Right lobe of liver (tissue), 6 donors: ENCODE data around the gene PLEKHG4B. TPM values are rescaled to one million over a fixed set of nuclear protein-coding genes. Genes with fewer than 3 reads are reported as not detected.

ENCODE experiments used
- ATAC-seq, 4 donors: fragments of 200-7000 bp; cut with Tn5 transposase; one replicate each; pipeline ENCODE4 v1.9.1; 2020; ENCODE audit warnings: mild to moderate bottlenecking in 4 of 4, moderate library complexity in 4 of 4
- DNase-seq, 3 donors: peaks; one replicate each; pipeline ENCODE4 v3.0.0-alpha.2; 2020
- H3K27ac ChIP-seq, 3 donors: fragments of 200-600 bp; one replicate each; pipeline ENCODE4 v1.8.0; 2022
- H3K27me3 ChIP-seq, 2 donors: fragments of 200-600 bp; one replicate each; pipeline ENCODE4 v1.8.0; 2022
- H3K36me3 ChIP-seq, 4 donors: fragments of 200-600 bp; sonication (generic) in 1 of 4; one replicate each; pipeline versions ENCODE4 v1.5.1 to v1.8.0; 2017 to 2022; ENCODE audit warnings: control low read depth in 1 of 4
- H3K4me1 ChIP-seq, 4 donors: fragments of 200-600 bp; sonication (generic) in 1 of 4; one replicate each; pipeline versions ENCODE4 v1.5.1 to v1.8.0; 2017 to 2022; ENCODE audit warnings: control low read depth in 1 of 4
- H3K4me3 ChIP-seq, 3 donors: fragments of 200-600 bp; one replicate each; pipeline ENCODE4 v1.8.0; 2022
- H3K9me3 ChIP-seq, 4 donors: fragments of 200-600 bp; sonication (generic) in 1 of 4; one replicate each; pipeline versions ENCODE4 v1.5.1 to v1.8.0; 2017 to 2022; ENCODE audit warnings: control low read depth in 1 of 4
- CTCF ChIP-seq, 4 donors: fragments of 200-600 bp in 3 of 4; fragments of 450-650 bp in 1 of 4; IDR thresholded peaks; one replicate each; pipeline versions ENCODE4 v1.5.1 to v1.8.0; 2016 to 2022; ENCODE audit warnings: antibody characterized with exemption in 4 of 4, mild to moderate bottlenecking in 2 of 4
- POLR2A ChIP-seq: fragments of 450-650 bp; IDR thresholded peaks from one replicate; pipeline ENCODE4 v1.6.1; 2017; ENCODE audit warnings: antibody characterized with exemption, mild to moderate bottlenecking
- WGBS: methylation state at CpG from one replicate; pipeline ENCODE4 v1.1.6; 2018; ENCODE audit warnings: low coverage, low lambda C conversion rate; ENCODE audit not compliant: insufficient coverage; ENCODE audit errors: missing lambda C conversion rate; 5-methylcytosine and 5-hydroxymethylcytosine counted together
- intact Hi-C, 2 donors: fragments of 100-400 bp; cut with DNase I; formaldehyde crosslinking; loops; one replicate each; pipeline versions ENCODE4 v1.11.2 to v1.14.1; 2022
- total RNA-seq, 6 experiments: library from RNA; depleted of rRNA in 2 of 6; stranded (reverse); fragments of >200 nt in 2 of 6; fragmentation: NEBNext Ultra II Directional in 3 of 6; extraction: Animal tissue kit (Norgen Biotek cat#: 25700) in 3 of 6; gene quantifications; one replicate each; pipeline versions ENCODE4 v1.1.0 to v1.2.4, GENCODE V29; 2016 to 2023
- donor health status: DM: no; HTN: yes; CAD: no.
- donor health status: DM: no; HTN: no; CAD: no.
- donor health status: DM: no; HTN: no; CAD: no.
- donor health status: DM: no; HTN: yes; CAD: no.
- donor health status: DM: no; HTN: yes; CAD: no.

Gene PLEKHG4B
- total RNA-seq, 6 experiments from 2014 or later = 0.13 to 0.18 TPM; not detected in 4

GRCh38 chr5:79263-79662 lies 12.7 kb upstream of the PLEKHG4B start:
- H3K27me3 ChIP-seq = no peaks in the 10 kb centered on the region
- DNase-seq (no peak), ATAC-seq (no peak)
- intact Hi-C loops = no loop called here
- no peaks in the 10 kb centered on the region for H3K36me3 ChIP-seq
- WGBS = 65% methylated on average over 6 of the region's 10 CpGs
- no peaks in the 10 kb centered on the region for H3K4me1 ChIP-seq
- H3K4me3 ChIP-seq = no peak overlapping the region
- no peaks in the 10 kb centered on the region for H3K9me3 ChIP-seq
- H3K27ac ChIP-seq = no peak overlapping the region
- no peak for TF ChIP-seq CTCF (IDR thresholded peaks at IDR 0.05)
- TF ChIP-seq POLR2A = no peak

GRCh38 chr5:79821-80220 lies 12.1 kb upstream of the PLEKHG4B start:
- Histone ChIP-seq H3K27ac (no peak overlapping the region), H3K4me3 (no peak overlapping the region), H3K36me3 (no peaks in the 10 kb centered on the region), H3K9me3 (no peaks in the 10 kb centered on the region), H3K27me3 (no peaks in the 10 kb centered on the region), H3K4me1 (no peaks in the 10 kb centered on the region)
- ATAC-seq (no peak), DNase-seq (no peak)
- intact Hi-C loops = no loop called here
- WGBS = 65% methylated on average over 5 of the region's 5 CpGs
- TF ChIP-seq CTCF (IDR thresholded peaks at IDR 0.05) = no peak
- no peak for TF ChIP-seq POLR2A

- intact Hi-C loops = no loop called here
- Histone ChIP-seq H3K27me3 (no peaks in the 10 kb centered on the region), H3K36me3 (no peaks in the 10 kb centered on the region), H3K4me1 (no peaks in the 10 kb centered on the region), H3K4me3 (no peak overlapping the region), H3K27ac (no peak overlapping the region), H3K9me3 (no peaks in the 10 kb centered on the region)
- DNase-seq = no peak
- 61% methylated on average over 10 of the region's 19 CpGs for WGBS
- no peak for ATAC-seq
- TF ChIP-seq POLR2A = no peak
- no peak for TF ChIP-seq CTCF (IDR thresholded peaks at IDR 0.05)
Observed at GRCh38 chr5:81391-82021, 10.5 kb upstream of the PLEKHG4B start.

- H3K4me1 ChIP-seq = no peaks in the 10 kb centered on the region
- H3K27ac ChIP-seq = no peak overlapping the region
- H3K4me3 ChIP-seq = no peak overlapping the region
- TF ChIP-seq POLR2A = no peak
- no peak for TF ChIP-seq CTCF (IDR thresholded peaks at IDR 0.05)
- no peaks in the 10 kb centered on the region for H3K27me3 ChIP-seq
- no peaks in the 10 kb centered on the region for H3K36me3 ChIP-seq
- no peaks in the 10 kb centered on the region for H3K9me3 ChIP-seq
- DNase-seq (no peak), ATAC-seq (no peak)
- intact Hi-C loops = no loop called here
- 6% methylated on average over 5 of the region's 9 CpGs for WGBS
Observed at GRCh38 chr5:82097-82496, 9.9 kb upstream of the PLEKHG4B start.

GRCh38 chr5:82570-82969 lies 9.4 kb upstream of the PLEKHG4B start:
- TF ChIP-seq CTCF (IDR thresholded peaks at IDR 0.05) = no peak
- no peak for TF ChIP-seq POLR2A
- H3K9me3 ChIP-seq = no peaks in the 10 kb centered on the region
- H3K27me3 ChIP-seq = no peaks in the 10 kb centered on the region
- ATAC-seq (no peak), DNase-seq (no peak)
- intact Hi-C loops = no loop called here
- no peak overlapping the region for H3K27ac ChIP-seq
- H3K4me3 ChIP-seq = no peak overlapping the region
- WGBS = 37% methylated on average over 10 of the region's 10 CpGs
- no peaks in the 10 kb centered on the region for H3K4me1 ChIP-seq
- H3K36me3 ChIP-seq = no peaks in the 10 kb centered on the region
